SK-N-SH (cell line): ENCODE measurements around the gene SPSB4.

Experiments
- MXI1 ChIP-seq: IDR thresholded peaks from 2 replicates; pipeline ENCODE4 v1.6.1; 2012; ENCODE audit warnings: mild to moderate bottlenecking, low read depth, low read length, improper control_type of control experiment
- RCOR1 ChIP-seq: fragments of 150-350 bp; IDR thresholded peaks from 2 replicates; pipeline ENCODE4 v1.6.1; 2017; ENCODE audit warnings: antibody characterized with exemption, low read length
- YY1 ChIP-seq: IDR thresholded peaks from 2 replicates; pipeline ENCODE4 v1.4.0; 2012; ENCODE audit warnings: low read depth, mild to moderate bottlenecking

DNA sequence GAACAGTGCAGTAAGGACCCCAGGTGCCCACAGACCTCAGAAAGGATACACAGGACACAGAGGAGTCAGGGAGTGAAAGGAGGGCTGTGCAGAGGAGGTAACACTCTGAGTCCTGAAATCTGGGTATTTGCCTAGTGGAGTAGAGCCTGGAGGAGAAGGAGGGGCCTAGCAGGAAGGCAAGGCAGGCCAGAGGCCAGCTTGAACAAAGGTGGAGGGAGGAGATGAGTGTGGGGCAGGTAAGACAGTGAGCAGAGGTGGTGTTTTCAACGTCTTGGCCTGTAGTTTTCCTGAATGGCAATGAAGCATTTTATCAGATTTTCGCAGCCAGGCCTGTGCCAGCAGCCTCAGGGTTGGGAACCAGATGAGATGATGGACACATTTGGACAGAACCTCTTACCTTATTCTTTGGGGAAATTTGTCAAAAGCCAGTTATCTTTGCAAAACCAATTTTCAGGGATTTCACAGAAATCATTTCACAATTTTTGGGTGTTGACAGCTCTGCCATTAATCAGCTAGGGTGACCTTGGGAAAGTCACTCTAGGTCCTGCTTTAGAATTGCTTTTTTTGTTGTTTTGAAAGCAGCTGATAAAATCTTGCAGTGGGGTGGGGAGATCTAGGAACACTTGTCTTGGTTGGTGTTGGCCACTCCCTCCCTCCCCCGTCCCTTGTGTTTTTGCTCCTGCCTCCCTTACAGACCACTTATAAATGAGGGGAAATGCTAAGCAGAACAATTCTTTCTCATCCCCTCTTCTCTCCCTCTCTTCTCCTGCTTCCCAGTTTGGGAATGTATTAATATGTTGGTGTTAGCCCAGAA lies 38.4 kb downstream of the SPSB4 start:
- TF ChIP-seq YY1 (no peak), RCOR1 (no peak), MXI1 (no peak)
